ENCODE measurements around the gene ALK.

ALK gene

GRCh38 chr2:29182920-29183319 is 738.5 kb downstream of the ALK start:
- no peak for TF ChIP-seq Cebpa-rat (IDR thresholded peaks at IDR 0.05)
- H3K9ac ChIP-seq: no peak overlapping the region
- H3K27ac ChIP-seq: no peak overlapping the region
- H3K27me3 ChIP-seq: no peaks in the 10 kb centered on the region
- H3K4me1 ChIP-seq: no peaks in the 10 kb centered on the region
- no peaks in the 10 kb centered on the region for H3K36me3 ChIP-seq
- H4K20me1 ChIP-seq: no peaks in the 10 kb centered on the region
- H3K9me3 ChIP-seq: peaks cover 9% of the 10 kb centered on the region
- H3K4me2 ChIP-seq: no peak overlapping the region
- H3K4me3 ChIP-seq: no peak overlapping the region

DNA sequence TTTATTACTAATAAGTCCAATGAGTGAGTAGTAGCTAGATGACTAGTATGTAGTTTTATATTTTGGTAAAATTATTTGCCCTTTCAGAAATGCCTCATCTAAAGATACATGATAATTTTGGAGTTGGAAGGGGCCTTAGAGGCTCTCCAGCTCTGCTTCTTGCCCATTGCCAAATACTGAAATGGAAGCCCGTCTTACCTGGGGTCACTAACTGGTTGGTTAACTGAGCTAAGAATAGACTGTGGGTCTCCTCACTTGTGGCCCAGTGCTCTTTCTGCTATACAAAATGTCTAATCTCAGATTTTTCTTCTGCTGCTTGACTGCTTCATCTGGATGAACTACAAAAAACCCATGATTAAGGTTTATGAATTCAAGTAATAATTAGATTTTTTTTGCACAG is 739.1 kb downstream of the ALK start:
- H3K9me3 ChIP-seq: peaks cover 3% of the 10 kb centered on the region
- H3K4me3 ChIP-seq: no peak overlapping the region

DNA sequence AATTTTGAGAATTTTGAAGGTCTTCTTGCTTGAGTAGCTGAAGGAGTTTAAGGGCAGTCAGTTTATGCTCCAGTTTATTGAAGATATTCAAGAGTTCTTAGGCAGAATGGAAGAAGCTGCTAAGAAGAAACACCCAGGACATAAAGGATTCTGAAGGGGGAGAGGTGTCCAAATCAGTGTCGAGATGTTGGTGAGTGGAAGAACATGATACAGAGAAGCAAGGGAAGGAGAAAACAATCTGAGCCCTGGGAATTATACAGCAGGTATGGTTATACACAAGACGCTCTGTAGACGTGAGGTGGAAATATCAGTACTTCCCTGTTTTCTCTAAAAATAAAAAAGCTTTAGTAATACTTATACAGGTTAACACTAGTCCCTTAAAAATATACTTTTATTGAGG is 746.0 kb downstream of the ALK start:
- Histone ChIP-seq H4K20me1 (no peaks in the 10 kb centered on the region), H3K4me2 (no peak overlapping the region), H3K27ac (no peak overlapping the region), H3K27me3 (no peaks in the 10 kb centered on the region), H3K36me3 (no peaks in the 10 kb centered on the region), H3K4me3 (no peak overlapping the region), H3K9ac (no peak overlapping the region), H3K4me1 (no peaks in the 10 kb centered on the region), H3K9me3 (no peaks in the 10 kb centered on the region)
- no peak for TF ChIP-seq Cebpa-rat (IDR thresholded peaks at IDR 0.05)

More for the DNA sequence above, 739.1 kb downstream of the ALK start:
- H3K4me2 ChIP-seq: no peak overlapping the region
- no peak overlapping the region for H3K27ac ChIP-seq
- H3K9ac ChIP-seq: no peak overlapping the region
- H3K36me3 ChIP-seq: no peaks in the 10 kb centered on the region
- no peaks in the 10 kb centered on the region for H3K4me1 ChIP-seq
- no peak for TF ChIP-seq Cebpa-rat (IDR thresholded peaks at IDR 0.05)
- no peaks in the 10 kb centered on the region for H4K20me1 ChIP-seq
- H3K27me3 ChIP-seq: no peaks in the 10 kb centered on the region

DNA sequence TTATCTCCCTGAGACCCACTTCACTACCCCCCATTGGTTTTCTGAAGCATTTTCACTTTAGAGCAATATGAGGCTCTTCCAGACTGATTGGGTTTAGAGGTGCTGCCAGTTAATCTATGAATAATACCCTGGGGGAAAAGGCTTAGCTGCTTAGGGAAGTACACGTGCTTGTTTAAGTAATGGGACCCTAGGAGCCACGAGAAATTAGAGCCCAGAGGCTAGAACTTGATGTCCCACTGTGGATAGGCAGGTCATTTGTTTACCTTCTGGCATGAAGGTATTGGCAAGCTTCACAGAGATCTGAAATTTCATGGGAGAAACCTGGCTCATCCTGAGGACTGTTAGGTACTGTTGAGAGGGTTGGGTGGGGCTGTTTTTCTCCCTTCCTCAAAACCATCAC is 746.4 kb downstream of the ALK start:
- no peak overlapping the region for H3K4me2 ChIP-seq

DNA sequence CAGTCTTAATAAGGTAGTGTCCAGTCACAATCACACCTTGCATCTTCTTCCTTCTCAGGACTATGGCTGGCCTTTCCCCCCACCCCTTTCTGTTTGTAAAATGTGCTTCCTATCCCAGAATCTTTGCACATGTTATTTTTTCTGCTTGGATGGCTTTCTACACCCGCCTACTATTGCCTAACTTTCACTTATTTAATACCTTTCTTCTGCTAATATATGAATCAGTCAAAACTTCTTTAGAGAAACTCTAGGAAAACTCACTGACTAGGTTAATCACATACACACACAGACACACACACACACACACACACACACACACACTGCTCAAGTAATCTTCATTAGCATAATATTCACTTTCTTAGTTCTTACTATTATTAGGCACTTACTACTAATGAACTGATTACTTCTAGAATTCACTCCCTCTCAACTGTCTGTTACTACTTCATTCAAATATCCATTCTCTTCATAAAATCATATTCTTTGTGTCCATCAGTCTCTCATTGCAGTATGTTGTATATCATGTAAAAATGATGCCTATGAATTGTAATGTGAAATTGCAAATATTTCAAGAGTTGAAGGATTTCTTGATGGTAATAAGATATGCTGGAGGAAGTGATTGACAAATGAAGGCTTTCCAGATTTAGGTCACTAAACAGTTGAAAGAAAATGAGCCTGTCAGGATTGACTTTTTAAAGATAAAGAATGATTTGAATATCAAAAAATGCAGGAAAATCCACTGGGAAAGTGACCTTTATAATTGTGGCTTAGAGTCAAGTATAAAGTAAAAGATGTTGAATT is 754.9 kb downstream of the ALK start:
- H3K4me1 ChIP-seq: peaks cover 12% of the 10 kb centered on the region; the same call in 1 of the 2 replicates
- no peaks in the 10 kb centered on the region for H3K27me3 ChIP-seq
- H3K4me3 ChIP-seq: no peak overlapping the region
- H3K9me3 ChIP-seq: no peaks in the 10 kb centered on the region
- H3K4me2 ChIP-seq: no peak overlapping the region
- no peak for TF ChIP-seq Cebpa-rat (IDR thresholded peaks at IDR 0.05)
- H3K27ac ChIP-seq: no peak overlapping the region
- H3K36me3 ChIP-seq: no peaks in the 10 kb centered on the region
- no peaks in the 10 kb centered on the region for H4K20me1 ChIP-seq
- H3K9ac ChIP-seq: no peak overlapping the region

More for the DNA sequence above, 746.4 kb downstream of the ALK start:
- H3K9me3 ChIP-seq: no peaks in the 10 kb centered on the region
- no peak for TF ChIP-seq Cebpa-rat (IDR thresholded peaks at IDR 0.05)
- H3K4me3 ChIP-seq: no peak overlapping the region
- H3K27me3 ChIP-seq: no peaks in the 10 kb centered on the region
- no peaks in the 10 kb centered on the region for H3K36me3 ChIP-seq
- no peaks in the 10 kb centered on the region for H4K20me1 ChIP-seq
- H3K4me1 ChIP-seq: no peaks in the 10 kb centered on the region
- no peak overlapping the region for H3K27ac ChIP-seq
- no peak overlapping the region for H3K9ac ChIP-seq

GRCh38 chr2:29165362-29166241 is 755.8 kb downstream of the ALK start:
- H3K27me3 ChIP-seq: no peaks in the 10 kb centered on the region
- no peaks in the 10 kb centered on the region for H3K36me3 ChIP-seq
- TF ChIP-seq Cebpa-rat (IDR thresholded peaks at IDR 0.05): no peak
- H3K4me2 ChIP-seq: no peak overlapping the region
- no peak overlapping the region for H3K9ac ChIP-seq
- H3K4me1 ChIP-seq: peaks cover 12% of the 10 kb centered on the region; the same call in 1 of the 2 replicates
- no peaks in the 10 kb centered on the region for H3K9me3 ChIP-seq
- H4K20me1 ChIP-seq: no peaks in the 10 kb centered on the region
- no peak overlapping the region for H3K27ac ChIP-seq
- no peak overlapping the region for H3K4me3 ChIP-seq

DNA sequence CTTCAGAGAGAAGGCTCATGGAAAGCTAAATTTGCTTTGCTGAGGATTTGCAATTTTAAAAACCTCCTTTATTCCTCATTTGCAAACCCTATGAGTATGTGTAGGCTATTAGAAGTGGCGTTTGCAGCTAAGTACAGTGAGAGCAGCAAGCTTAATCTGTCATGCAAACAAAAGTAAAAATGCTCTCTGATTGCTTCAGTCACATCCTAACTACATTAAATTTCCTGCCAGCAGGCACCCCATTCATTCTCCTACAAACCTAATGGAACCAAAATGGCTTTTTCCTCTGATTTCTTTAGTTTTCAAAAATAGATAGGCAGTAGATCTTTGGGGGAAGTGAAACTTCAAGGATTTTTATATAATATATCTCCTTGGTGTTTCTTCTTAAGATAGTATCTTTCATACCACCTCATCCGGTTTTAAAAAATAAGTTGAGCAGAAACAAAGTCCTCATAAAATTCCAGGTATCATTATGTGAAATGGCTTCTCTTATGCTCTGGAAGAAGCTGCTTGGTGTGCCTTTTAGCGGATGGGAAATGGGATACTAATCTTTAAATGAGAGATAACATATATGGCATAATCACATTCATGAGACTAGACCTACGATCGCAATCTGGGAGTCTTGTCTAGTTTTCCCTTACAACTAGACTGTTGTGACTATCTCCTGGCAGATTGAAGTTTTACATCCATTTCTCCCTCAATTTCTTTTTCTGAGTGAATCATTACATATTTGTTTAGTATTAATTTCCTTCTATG is 757.1 kb downstream of the ALK start:
- H3K9me3 ChIP-seq: no peaks in the 10 kb centered on the region
- H3K4me2 ChIP-seq: no peak overlapping the region
- TF ChIP-seq Cebpa-rat (IDR thresholded peaks at IDR 0.05): no peak
- no peak overlapping the region for H3K4me3 ChIP-seq
- no peaks in the 10 kb centered on the region for H3K27me3 ChIP-seq
- no peak overlapping the region for H3K27ac ChIP-seq
- no peaks in the 10 kb centered on the region for H4K20me1 ChIP-seq
- no peak overlapping the region for H3K9ac ChIP-seq
- H3K36me3 ChIP-seq: no peaks in the 10 kb centered on the region
- H3K4me1 ChIP-seq: peaks cover 12% of the 10 kb centered on the region; the same call in 1 of the 2 replicates

DNA sequence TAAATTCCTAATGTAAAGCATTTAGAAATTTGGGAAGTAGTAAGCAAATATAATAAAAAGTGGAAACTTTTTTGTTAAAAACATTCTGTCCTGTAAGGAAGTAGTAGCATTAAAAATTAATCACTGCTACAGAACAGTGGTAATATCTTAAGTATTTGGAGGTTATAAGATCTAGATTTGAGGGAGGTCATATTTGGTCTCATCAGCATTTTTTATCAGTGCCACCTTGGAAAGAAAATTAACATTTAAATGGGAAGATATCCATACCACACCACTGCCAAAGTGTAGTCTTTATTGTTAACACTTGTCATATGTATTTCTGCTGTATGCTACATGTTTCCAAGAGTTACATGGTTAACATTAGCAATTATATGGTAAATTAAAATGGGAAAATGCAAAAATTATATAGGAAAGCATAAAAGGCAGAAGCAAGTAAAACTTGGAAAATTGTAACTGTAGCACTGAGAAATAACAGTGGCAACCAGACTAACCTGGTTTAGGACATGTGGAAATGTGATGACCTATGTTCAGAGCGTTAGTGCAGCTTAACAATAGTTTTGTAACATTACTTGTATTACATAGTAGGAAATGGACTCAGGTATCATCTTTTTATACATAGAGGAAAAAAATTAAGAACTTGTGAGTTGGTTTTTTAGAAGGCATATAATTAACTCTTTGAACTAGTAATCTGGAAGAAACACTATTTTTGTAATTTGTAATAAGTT is 759.0 kb downstream of the ALK start:
- Histone ChIP-seq H4K20me1 (no peaks in the 10 kb centered on the region), H3K4me1 (peaks cover 12% of the 10 kb centered on the region; the same call in 1 of the 2 replicates), H3K9me3 (no peaks in the 10 kb centered on the region), H3K27ac (no peak overlapping the region), H3K4me3 (no peak overlapping the region), H3K9ac (no peak overlapping the region), H3K27me3 (no peaks in the 10 kb centered on the region), H3K36me3 (no peaks in the 10 kb centered on the region), H3K4me2 (no peak overlapping the region)
- TF ChIP-seq Cebpa-rat (IDR thresholded peaks at IDR 0.05): no peak

DNA sequence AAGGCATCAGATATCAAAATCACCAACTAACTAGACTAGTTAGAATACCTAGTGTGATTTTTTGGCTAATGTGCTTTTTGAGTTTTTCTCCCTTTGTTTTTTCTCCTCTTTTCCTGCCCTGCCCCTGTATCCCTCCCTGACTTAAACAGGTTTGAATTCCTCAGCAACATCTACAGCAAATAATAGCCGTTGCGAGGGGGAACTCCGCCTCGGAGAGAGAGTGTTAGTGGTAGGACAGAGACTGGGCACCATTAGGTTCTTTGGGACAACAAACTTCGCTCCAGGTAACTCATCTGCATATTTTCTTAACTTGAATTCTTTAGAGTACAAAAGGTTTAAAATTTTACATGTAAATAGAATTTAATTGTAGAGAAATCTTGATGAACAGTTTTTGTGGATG is 761.2 kb downstream of the ALK start:
- no peaks in the 10 kb centered on the region for H4K20me1 ChIP-seq
- no peak overlapping the region for H3K4me2 ChIP-seq
- no peaks in the 10 kb centered on the region for H3K27me3 ChIP-seq
- TF ChIP-seq Cebpa-rat (IDR thresholded peaks at IDR 0.05): no peak
- H3K9me3 ChIP-seq: no peaks in the 10 kb centered on the region
- H3K4me1 ChIP-seq: peaks cover 8% of the 10 kb centered on the region; the same call in 1 of the 2 replicates
- H3K36me3 ChIP-seq: no peaks in the 10 kb centered on the region
- H3K9ac ChIP-seq: no peak overlapping the region
- no peak overlapping the region for H3K27ac ChIP-seq
- H3K4me3 ChIP-seq: no peak overlapping the region

Measured in BLaER1 (cell line).